Ascending aorta (tissue), 2 donors: ENCODE results near the gene ABCC1. TPM values are rescaled to one million over a fixed set of nuclear protein-coding genes. Genes with fewer than 3 reads are reported as not detected.

Source experiments
- DNase-seq, 2 donors: peaks; one replicate each; pipeline ENCODE4 v3.0.0-alpha.2; 2019; ENCODE audit warnings: low spot score in 2 of 2
- H3K27ac ChIP-seq, 2 donors: fragments of 200-600 bp; sonication (generic); one replicate each; pipeline ENCODE4 v1.5.1; 2016 to 2017; ENCODE audit warnings: mild to moderate bottlenecking in 1 of 2
- H3K27me3 ChIP-seq: fragments of 200-600 bp; sonication (generic); one replicate; pipeline ENCODE4 v1.5.1; 2017
- H3K36me3 ChIP-seq, 2 donors: fragments of 200-600 bp; sonication (generic); one replicate each; pipeline ENCODE4 v1.5.1; 2016
- H3K4me1 ChIP-seq, 2 donors: fragments of 200-600 bp; sonication (generic); one replicate each; pipeline ENCODE4 v1.5.1; 2016 to 2017; ENCODE audit warnings: mild to moderate bottlenecking in 1 of 2
- H3K4me3 ChIP-seq, 2 donors: fragments of 200-600 bp; sonication (generic); one replicate each; pipeline ENCODE4 v1.5.1; 2016 to 2017; ENCODE audit warnings: mild to moderate bottlenecking in 1 of 2
- H3K9me3 ChIP-seq, 2 donors: fragments of 200-600 bp; sonication (generic); one replicate each; pipeline ENCODE4 v1.5.1; 2016
- intact Hi-C: fragments of 100-400 bp; cut with DNase I; formaldehyde crosslinking; loops from one replicate; pipeline ENCODE4 v1.15.1; 2023
- total RNA-seq: library from RNA; depleted of rRNA; stranded (reverse); fragments of >200 nt; gene quantifications from one replicate; pipeline ENCODE4 v1.1.0, GENCODE V29; 2016
- TF ChIP-seq, protein P1 (sequence below), 3 experiments: fragments of 200-600 bp in 2 of 3; fragments of 450-650 bp in 1 of 3; sonication (generic) in 2 of 3; IDR thresholded peaks; one replicate each; pipeline ENCODE4 v1.5.1; 2016 to 2019; ENCODE audit warnings: antibody characterized with exemption in 3 of 3, mild to moderate bottlenecking in 1 of 3, moderate library complexity in 1 of 3

ABCC1 gene
- total RNA-seq, 1 donor from 2014 or later = 144 TPM

DNA sequence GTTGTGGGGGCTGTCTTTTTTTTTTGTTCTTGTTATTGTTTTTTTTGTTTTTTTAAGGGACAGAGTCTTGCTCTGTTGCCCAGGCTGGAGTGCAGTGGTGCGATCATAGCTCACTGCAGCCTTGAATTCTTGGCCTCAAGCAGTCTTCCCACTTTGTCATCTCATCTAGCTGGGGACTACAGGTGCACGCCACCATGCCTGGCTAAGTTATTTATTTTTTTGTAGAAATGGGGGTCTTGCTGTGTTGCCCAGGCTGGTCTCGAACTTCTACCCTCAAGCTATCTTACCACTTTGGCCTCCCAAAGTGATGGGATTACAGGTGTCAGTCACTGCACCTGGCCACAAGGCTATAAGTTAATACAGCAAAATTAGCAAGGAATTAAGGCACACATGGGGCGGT, 101.7 kb downstream of the ABCC1 start:
- TF ChIP-seq, protein P1, sequence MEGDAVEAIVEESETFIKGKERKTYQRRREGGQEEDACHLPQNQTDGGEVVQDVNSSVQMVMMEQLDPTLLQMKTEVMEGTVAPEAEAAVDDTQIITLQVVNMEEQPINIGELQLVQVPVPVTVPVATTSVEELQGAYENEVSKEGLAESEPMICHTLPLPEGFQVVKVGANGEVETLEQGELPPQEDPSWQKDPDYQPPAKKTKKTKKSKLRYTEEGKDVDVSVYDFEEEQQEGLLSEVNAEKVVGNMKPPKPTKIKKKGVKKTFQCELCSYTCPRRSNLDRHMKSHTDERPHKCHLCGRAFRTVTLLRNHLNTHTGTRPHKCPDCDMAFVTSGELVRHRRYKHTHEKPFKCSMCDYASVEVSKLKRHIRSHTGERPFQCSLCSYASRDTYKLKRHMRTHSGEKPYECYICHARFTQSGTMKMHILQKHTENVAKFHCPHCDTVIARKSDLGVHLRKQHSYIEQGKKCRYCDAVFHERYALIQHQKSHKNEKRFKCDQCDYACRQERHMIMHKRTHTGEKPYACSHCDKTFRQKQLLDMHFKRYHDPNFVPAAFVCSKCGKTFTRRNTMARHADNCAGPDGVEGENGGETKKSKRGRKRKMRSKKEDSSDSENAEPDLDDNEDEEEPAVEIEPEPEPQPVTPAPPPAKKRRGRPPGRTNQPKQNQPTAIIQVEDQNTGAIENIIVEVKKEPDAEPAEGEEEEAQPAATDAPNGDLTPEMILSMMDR (IDR thresholded peaks at IDR 0.05) = no peak
- no peaks in the 10 kb centered on the region for H3K27me3 ChIP-seq
- H3K36me3 ChIP-seq = peaks cover 56 to 71% of the 10 kb centered on the region in 2 donors
- peaks cover 0 to 6% of the 10 kb centered on the region in 2 donors for H3K4me1 ChIP-seq
- intact Hi-C loops = no loop called here
- H3K27ac ChIP-seq = peak overlapping the region in 1 of 2 donors; percentile 62
- DNase-seq = no peak
- no peaks in the 10 kb centered on the region for H3K9me3 ChIP-seq
- no peak overlapping the region for H3K4me3 ChIP-seq

DNA sequence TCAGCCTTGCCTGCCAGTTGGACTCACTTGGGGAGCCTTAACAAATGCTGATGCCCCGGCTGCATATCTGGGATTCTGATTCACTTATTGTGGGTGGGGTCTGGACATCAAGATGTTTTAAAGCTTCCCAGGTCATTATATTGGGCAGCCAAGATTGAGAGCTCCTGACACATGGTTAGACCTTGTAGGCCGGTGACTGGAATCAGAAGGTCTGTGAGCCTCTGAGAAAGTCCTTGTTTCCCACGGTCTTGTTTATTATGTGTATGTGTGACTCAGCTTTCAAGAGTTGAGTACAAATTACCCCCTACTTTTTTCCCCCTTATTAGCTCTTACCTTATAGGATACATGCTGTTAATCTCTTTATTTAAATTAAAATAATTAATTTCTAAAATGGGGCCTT, 103.5 kb downstream of the ABCC1 start:
- H3K27ac ChIP-seq = no peak overlapping the region

DNA sequence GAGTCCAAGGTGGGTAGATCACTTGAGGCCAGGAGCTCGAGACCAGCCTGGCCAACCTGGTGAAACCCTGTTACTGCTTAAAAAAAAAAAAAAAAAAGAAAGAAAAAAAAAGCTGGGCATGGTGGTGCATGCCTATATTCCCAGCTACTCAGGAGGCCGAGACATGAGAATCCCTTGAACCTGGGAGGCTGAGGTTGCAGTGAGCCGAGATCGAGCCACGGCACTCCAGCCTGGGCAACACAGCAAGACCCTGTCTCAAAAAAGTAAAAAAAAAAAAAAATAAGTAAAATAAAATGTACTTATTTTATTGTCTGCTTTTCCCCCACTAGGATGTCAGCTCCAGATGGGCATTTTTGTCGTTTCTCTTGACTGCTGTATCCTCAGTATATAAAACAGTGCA, 107.7 kb downstream of the ABCC1 start:
- H3K4me1 ChIP-seq = peaks cover 5 to 17% of the 10 kb centered on the region in 2 donors
- no peak for DNase-seq
- TF ChIP-seq, protein P1 (IDR thresholded peaks at IDR 0.05) = no peak
- H3K36me3 ChIP-seq = peaks cover 37 to 59% of the 10 kb centered on the region in 2 donors
- no peak overlapping the region for H3K27ac ChIP-seq
- H3K9me3 ChIP-seq = no peaks in the 10 kb centered on the region
- H3K4me3 ChIP-seq = no peak overlapping the region
- H3K27me3 ChIP-seq = no peaks in the 10 kb centered on the region
- intact Hi-C loops = no loop called here

More for the DNA sequence above, 103.5 kb downstream of the ABCC1 start:
- H3K4me1 ChIP-seq = peaks cover 0 to 6% of the 10 kb centered on the region in 2 donors
- H3K36me3 ChIP-seq = peaks cover 49 to 70% of the 10 kb centered on the region in 2 donors
- TF ChIP-seq, protein P1 (IDR thresholded peaks at IDR 0.05) = no peak
- intact Hi-C loops = no loop called here
- H3K4me3 ChIP-seq = no peak overlapping the region
- no peak for DNase-seq
- H3K9me3 ChIP-seq = no peaks in the 10 kb centered on the region
- no peaks in the 10 kb centered on the region for H3K27me3 ChIP-seq

DNA sequence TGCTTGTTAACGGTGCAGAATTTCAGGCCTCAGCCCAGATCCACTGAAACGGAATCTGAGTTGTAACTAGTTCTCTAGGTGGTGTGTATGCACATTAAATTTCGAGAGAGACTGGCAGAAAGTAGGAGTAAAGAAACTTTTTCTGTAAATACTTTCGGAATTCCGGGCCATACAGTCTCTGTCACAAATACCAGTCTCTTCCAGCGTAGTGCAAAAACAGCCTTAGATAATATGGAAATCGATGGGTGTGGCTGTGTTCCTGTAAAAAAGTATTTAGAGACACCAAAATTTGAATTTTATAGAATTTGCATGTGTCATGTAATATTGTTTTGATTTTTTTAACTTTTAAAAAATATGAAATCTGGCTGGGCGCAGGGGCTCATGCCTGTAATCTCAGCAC, 109.7 kb downstream of the ABCC1 start:
- TF ChIP-seq, protein P1 (IDR thresholded peaks at IDR 0.05) = no peak
- intact Hi-C loops = no loop called here
- DNase-seq = no peak
- Histone ChIP-seq H3K27ac (peak overlapping the region; percentile 36 to 76), H3K4me1 (peaks cover 5 to 25% of the 10 kb centered on the region in 2 donors), H3K9me3 (no peaks in the 10 kb centered on the region), H3K4me3 (no peak overlapping the region), H3K36me3 (peaks cover 21 to 41% of the 10 kb centered on the region in 2 donors), H3K27me3 (no peaks in the 10 kb centered on the region)

DNA sequence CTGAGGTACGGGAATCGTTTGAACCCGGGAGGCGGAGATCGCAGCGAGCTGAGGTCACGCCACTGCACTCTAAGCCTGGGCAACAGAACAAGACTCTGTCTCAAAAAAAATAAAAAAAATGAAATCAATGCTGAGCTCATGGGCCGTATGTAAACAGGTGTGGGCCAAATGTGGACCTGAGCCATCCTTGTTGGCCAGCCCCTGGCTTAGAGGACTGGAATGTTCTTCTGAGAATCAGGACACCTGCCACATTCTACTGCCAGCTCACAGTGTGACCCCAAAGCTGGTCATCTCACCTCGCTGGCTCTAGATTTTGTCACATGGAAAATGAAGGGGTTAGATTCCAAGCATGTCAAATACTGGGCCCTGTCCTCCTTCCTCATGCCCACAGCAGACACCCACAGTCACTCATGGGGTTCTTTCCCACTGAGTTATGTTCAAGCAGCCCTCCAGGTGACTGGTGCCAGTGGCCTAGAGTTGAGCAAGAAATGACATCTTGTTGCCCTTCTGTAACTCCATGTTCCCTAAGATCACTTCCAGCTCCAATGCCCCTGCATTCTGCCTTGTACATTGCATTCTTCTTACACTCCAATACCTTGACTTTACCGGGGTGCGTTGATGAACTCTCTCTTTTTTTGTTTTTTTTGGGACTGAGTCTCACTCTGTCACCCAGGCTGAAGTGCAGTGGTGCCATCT, 110.6 kb downstream of the ABCC1 start:
- TF ChIP-seq, protein P1 (IDR thresholded peaks at IDR 0.05) = no peak
- intact Hi-C loops = loop anchor here (5.0 kb wide), 2 partner anchors 37 to 38 kb away; no protein-coding TSS in a partner anchor
- H3K27me3 ChIP-seq = no peaks in the 10 kb centered on the region
- peaks cover 25 to 41% of the 10 kb centered on the region in 2 donors for H3K36me3 ChIP-seq
- DNase-seq = peak in 1 of 2 donors; percentile 71
- peaks cover 5 to 25% of the 10 kb centered on the region in 2 donors for H3K4me1 ChIP-seq
- H3K27ac ChIP-seq = peak overlapping the region; percentile 36 to 76
- no peaks in the 10 kb centered on the region for H3K9me3 ChIP-seq
- H3K4me3 ChIP-seq = no peak overlapping the region
